Ishikawa (cell line): ENCODE data around the gene GRIK4.

Experiments
- FOXM1 ChIP-seq: IDR thresholded peaks from 2 replicates; pipeline ENCODE4 v1.6.1; 2012; ENCODE audit warnings: low read depth, borderline replicate concordance
- MAX ChIP-seq: IDR thresholded peaks from 2 replicates; pipeline ENCODE4 v1.6.1; 2012
- YY1 ChIP-seq: IDR thresholded peaks from 2 replicates; pipeline ENCODE4 v1.6.1; 2012; ENCODE audit warnings: low read depth

GRCh38 chr11:120549346-120549745 lies 37.8 kb downstream of the GRIK4 start:
- TF ChIP-seq MAX (no peak), FOXM1 (no peak), YY1 (no peak)
